CD14-positive monocyte (primary cell): Measurements from ENCODE around the gene PLCL2. TPM values are rescaled to one million over a fixed set of nuclear protein-coding genes. Genes with fewer than 3 reads are reported as not detected.

ENCODE experiments used
- DNase-seq, 3 donors: peaks; one replicate each; pipeline ENCODE4 v3.0.0-alpha.2; 2011 to 2022
- H2AFZ ChIP-seq: 2 replicates; pipeline ENCODE4 v1.6.0; 2012; ENCODE audit warnings: mild to moderate bottlenecking, low read depth, low read length, inconsistent platforms; ENCODE audit not compliant: insufficient read depth, poor library complexity, severe bottlenecking
- H3K27ac ChIP-seq, 2 donors: 1 replicate in 1 of 2; 2 replicates in 1 of 2; pipeline ENCODE4 v1.5.1; 2012 to 2013; ENCODE audit warnings: low read length in 2 of 2, control low read depth in 1 of 2, inconsistent platforms in 1 of 2, low read depth in 1 of 2, mild to moderate bottlenecking in 1 of 2
- H3K27me3 ChIP-seq, 2 donors: one replicate each; pipeline versions ENCODE4 v1.6.0 to v1.6.1; 2011 to 2013; ENCODE audit warnings: low read length in 2 of 2; ENCODE audit not compliant: control insufficient read depth in 2 of 2, insufficient read depth in 2 of 2
- H3K36me3 ChIP-seq, 2 donors: replicated peaks in 1 of 2; 1 replicate in 1 of 2; 2 replicates in 1 of 2; pipeline versions ENCODE4 v1.5.1 to v1.6.1; 2012 to 2013; ENCODE audit warnings: low read length in 2 of 2, control low read depth in 1 of 2, inconsistent platforms in 1 of 2, mild to moderate bottlenecking in 1 of 2; ENCODE audit not compliant: insufficient read depth in 2 of 2, control insufficient read depth in 1 of 2
- H3K4me1 ChIP-seq, 2 donors: 1 replicate in 1 of 2; 2 replicates in 1 of 2; pipeline versions ENCODE4 v1.5.1 to v1.6.1; 2012 to 2013; ENCODE audit warnings: low read length in 2 of 2, control low read depth in 1 of 2, inconsistent platforms in 1 of 2, mild to moderate bottlenecking in 1 of 2, moderate library complexity in 1 of 2; ENCODE audit not compliant: insufficient read depth in 2 of 2, control insufficient read depth in 1 of 2
- H3K4me2 ChIP-seq: replicated peaks from 2 replicates; pipeline ENCODE3; 2012; ENCODE audit warnings: low read length, moderate library complexity, mild to moderate bottlenecking; ENCODE audit not compliant: poor library complexity, severe bottlenecking; ENCODE audit errors: extremely low read depth
- H3K4me3 ChIP-seq, 3 experiments: fragments of 200-600 bp in 1 of 3; sonication (generic) in 1 of 3; replicated peaks in 1 of 3; 1 replicate in 2 of 3; 2 replicates in 1 of 3; pipeline ENCODE4 v1.5.1; 2011 to 2013; ENCODE audit warnings: low read length in 3 of 3, mild to moderate bottlenecking in 3 of 3, control low read depth in 2 of 3, low read depth in 2 of 3, inconsistent platforms in 1 of 3, moderate library complexity in 1 of 3
- H3K79me2 ChIP-seq: 2 replicates; pipeline ENCODE4 v1.6.0; 2012; ENCODE audit warnings: mild to moderate bottlenecking, control low read depth, inconsistent platforms, low read length, moderate library complexity; ENCODE audit not compliant: insufficient read depth
- H3K9ac ChIP-seq: 2 replicates; pipeline ENCODE4 v1.6.0; 2017; ENCODE audit warnings: low read length, mild to moderate bottlenecking; ENCODE audit not compliant: insufficient read depth, poor library complexity, severe bottlenecking
- H3K9me3 ChIP-seq, 2 donors: replicated peaks in 1 of 2; 1 replicate in 1 of 2; 2 replicates in 1 of 2; pipeline versions ENCODE4 v1.5.1 to v1.6.1; 2012 to 2013; ENCODE audit warnings: low read length in 2 of 2, control low read depth in 1 of 2; ENCODE audit not compliant: control insufficient read depth in 1 of 2, insufficient read depth in 1 of 2
- H4K20me1 ChIP-seq: 2 replicates; pipeline ENCODE4 v1.6.0; 2012; ENCODE audit warnings: mild to moderate bottlenecking, low read length, control low read depth, moderate library complexity; ENCODE audit not compliant: insufficient read depth
- H3K27ac Mint-ChIP-seq, 7 donors: one replicate each; pipeline ENCODE4 v1.8.0; 2020; ENCODE audit warnings: mild to moderate bottlenecking in 7 of 7, mixed read lengths in 7 of 7, moderate library complexity in 6 of 7, inconsistent platforms in 2 of 7
- H3K27me3 Mint-ChIP-seq, 3 donors: one replicate each; pipeline ENCODE4 v1.8.0; 2021 to 2022; ENCODE audit warnings: low read depth in 3 of 3, mild to moderate bottlenecking in 3 of 3, mixed read lengths in 3 of 3, moderate library complexity in 3 of 3, inconsistent platforms in 1 of 3
- H3K36me3 Mint-ChIP-seq, 2 donors: one replicate each; pipeline ENCODE4 v1.8.0; 2020; ENCODE audit warnings: mixed read lengths in 2 of 2, inconsistent platforms in 1 of 2, mild to moderate bottlenecking in 1 of 2
- H3K4me1 Mint-ChIP-seq: one replicate; pipeline ENCODE4 v1.8.0; 2020; ENCODE audit warnings: mild to moderate bottlenecking, mixed read lengths
- H3K4me3 Mint-ChIP-seq, 2 donors: one replicate each; pipeline ENCODE4 v1.8.0; 2020; ENCODE audit warnings: mild to moderate bottlenecking in 2 of 2, mixed read lengths in 2 of 2, moderate library complexity in 1 of 2
- H3K9me3 Mint-ChIP-seq, 7 donors: one replicate each; pipeline ENCODE4 v1.8.0; 2020 to 2022; ENCODE audit warnings: mixed read lengths in 7 of 7, mild to moderate bottlenecking in 6 of 7, moderate library complexity in 6 of 7, inconsistent platforms in 2 of 7
- CTCF ChIP-seq: fragments of 200-600 bp; IDR thresholded peaks from one replicate; pipeline ENCODE4 v1.8.0; 2022; ENCODE audit warnings: antibody characterized with exemption, mild to moderate bottlenecking
- WGBS: methylation state at CpG from one replicate; pipeline ENCODE4 v1.1.5; 2013; ENCODE audit warnings: missing lambda C conversion rate; ENCODE audit not compliant: insufficient coverage; 5-methylcytosine and 5-hydroxymethylcytosine counted together
- intact Hi-C, 2 donors: fragments of 100-400 bp; cut with micrococcal nuclease; formaldehyde crosslinking; loops; one replicate each; pipeline versions ENCODE4 v1.15.0 to v1.15.1; 2023
- polyA plus RNA-seq, 3 donors: library from polyadenylated mRNA; depleted of rRNA in 1 of 3; unstranded in 2 of 3; stranded (reverse) in 1 of 3; fragments of 300-500 nt in 2 of 3; fragments of >200 nt in 1 of 3; fragmentation: Illumina TruSeq in 2 of 3; gene quantifications; 1 replicate in 2 of 3; 2 replicates in 1 of 3; pipeline ENCODE4 v1.2.3, GENCODE V29; 2012 to 2021

PLCL2 gene
- polyA plus RNA-seq, 3 donors, result 18.8 to 32.5 (median 26.8) TPM

- H3K4me3 ChIP-seq, result no peak overlapping the region
- intact Hi-C loops, result no loop called here
- no peaks in the 10 kb centered on the region for H3K36me3 ChIP-seq
- no peak for DNase-seq
- no peak overlapping the region for H3K4me3 Mint-ChIP-seq
- peaks cover 0 to 1% (median 1%) of the 10 kb centered on the region in 3 donors for H3K27me3 Mint-ChIP-seq
- peaks cover 99% of the 10 kb centered on the region for H3K79me2 ChIP-seq
- no peaks in the 10 kb centered on the region for H3K9me3 Mint-ChIP-seq
- 100% methylated on average over 1 of the region's 1 CpG for WGBS
- H3K4me1 Mint-ChIP-seq, result peaks cover 21% of the 10 kb centered on the region
- no peaks in the 10 kb centered on the region for H3K27me3 ChIP-seq
- no peak overlapping the region for H3K27ac ChIP-seq
- H2AFZ ChIP-seq, result no peak overlapping the region
- H3K9me3 ChIP-seq, result no peaks in the 10 kb centered on the region
- no peak for TF ChIP-seq CTCF
- H3K27ac Mint-ChIP-seq, result no peak overlapping the region
- H3K9ac ChIP-seq, result no peak overlapping the region
- no peak overlapping the region for H3K4me2 ChIP-seq
- no peaks in the 10 kb centered on the region for H3K4me1 ChIP-seq
- H3K36me3 Mint-ChIP-seq, result peaks cover 13 to 17% of the 10 kb centered on the region in 2 donors
- H4K20me1 ChIP-seq, result peaks cover 100% of the 10 kb centered on the region
Measured at GRCh38 chr3:16944356-16944755, 59.6 kb downstream of the PLCL2 start.

DNA sequence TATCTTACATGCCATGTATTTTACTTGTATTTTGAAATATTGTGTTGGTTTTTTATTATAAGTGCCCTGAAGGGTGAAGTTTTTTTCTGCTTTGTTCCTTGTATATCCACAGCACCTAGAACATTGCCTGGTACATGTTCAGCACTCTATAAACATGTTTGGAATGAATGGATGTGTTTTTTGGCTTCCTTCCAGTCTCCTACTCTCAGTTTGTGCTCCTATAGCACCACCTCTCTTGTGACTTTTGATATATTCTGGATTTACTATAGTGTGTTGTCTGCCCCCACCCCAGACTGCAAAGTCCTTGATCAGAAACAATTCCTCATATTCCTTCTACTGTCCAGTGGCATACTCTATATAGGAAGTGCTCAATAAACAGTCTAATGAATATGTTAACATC lies 60.6 kb downstream of the PLCL2 start:
- H3K27ac ChIP-seq, result no peak overlapping the region
- no peaks in the 10 kb centered on the region for H3K36me3 ChIP-seq
- Mint-ChIP-seq H3K36me3 (peaks cover 13 to 15% of the 10 kb centered on the region in 2 donors), H3K27ac (no peak overlapping the region), H3K27me3 (peaks cover 0 to 1% (median 0%) of the 10 kb centered on the region in 3 donors), H3K4me3 (no peak overlapping the region), H3K4me1 (peaks cover 15% of the 10 kb centered on the region), H3K9me3 (no peaks in the 10 kb centered on the region)
- no peak for TF ChIP-seq CTCF
- intact Hi-C loops, result no loop called here
- no peaks in the 10 kb centered on the region for H3K27me3 ChIP-seq
- no peaks in the 10 kb centered on the region for H3K9me3 ChIP-seq
- no peak overlapping the region for H3K4me3 ChIP-seq
- peaks cover 100% of the 10 kb centered on the region for H4K20me1 ChIP-seq
- H2AFZ ChIP-seq, result no peak overlapping the region
- no peaks in the 10 kb centered on the region for H3K4me1 ChIP-seq
- no peak for DNase-seq
- no peak overlapping the region for H3K9ac ChIP-seq
- H3K4me2 ChIP-seq, result no peak overlapping the region
- peaks cover 99% of the 10 kb centered on the region for H3K79me2 ChIP-seq
